Skeletal muscle satellite cell (primary cell): ENCODE results near the gene CRTC2.

Source experiments
- H3K27me3 ChIP-seq: 2 replicates; pipeline ENCODE4 v1.7.0; 2013; ENCODE audit warnings: low read length; ENCODE audit not compliant: control insufficient read depth, insufficient read depth
- H3K36me3 ChIP-seq: 2 replicates; pipeline ENCODE4 v1.7.0; 2013; ENCODE audit warnings: mild to moderate bottlenecking, control low read depth, low read length; ENCODE audit not compliant: insufficient read depth
- H3K4me1 ChIP-seq: 2 replicates; pipeline ENCODE4 v1.7.0; 2013; ENCODE audit warnings: low read length; ENCODE audit not compliant: control insufficient read depth, insufficient read depth
- H3K4me2 ChIP-seq: 2 replicates; pipeline ENCODE4 v1.7.0; 2013; ENCODE audit warnings: mild to moderate bottlenecking, low read length
- H3K4me3 ChIP-seq: 2 replicates; pipeline ENCODE4 v1.7.0; 2013; ENCODE audit warnings: low read length
- H3K9ac ChIP-seq: 2 replicates; pipeline ENCODE4 v1.7.0; 2013; ENCODE audit warnings: mild to moderate bottlenecking, low read depth, low read length, moderate library complexity
- H3K9me3 ChIP-seq: replicated peaks from 2 replicates; pipeline ENCODE4 v1.7.0; 2013; ENCODE audit warnings: mild to moderate bottlenecking, control low read depth, low read length

The CRTC2 gene

DNA sequence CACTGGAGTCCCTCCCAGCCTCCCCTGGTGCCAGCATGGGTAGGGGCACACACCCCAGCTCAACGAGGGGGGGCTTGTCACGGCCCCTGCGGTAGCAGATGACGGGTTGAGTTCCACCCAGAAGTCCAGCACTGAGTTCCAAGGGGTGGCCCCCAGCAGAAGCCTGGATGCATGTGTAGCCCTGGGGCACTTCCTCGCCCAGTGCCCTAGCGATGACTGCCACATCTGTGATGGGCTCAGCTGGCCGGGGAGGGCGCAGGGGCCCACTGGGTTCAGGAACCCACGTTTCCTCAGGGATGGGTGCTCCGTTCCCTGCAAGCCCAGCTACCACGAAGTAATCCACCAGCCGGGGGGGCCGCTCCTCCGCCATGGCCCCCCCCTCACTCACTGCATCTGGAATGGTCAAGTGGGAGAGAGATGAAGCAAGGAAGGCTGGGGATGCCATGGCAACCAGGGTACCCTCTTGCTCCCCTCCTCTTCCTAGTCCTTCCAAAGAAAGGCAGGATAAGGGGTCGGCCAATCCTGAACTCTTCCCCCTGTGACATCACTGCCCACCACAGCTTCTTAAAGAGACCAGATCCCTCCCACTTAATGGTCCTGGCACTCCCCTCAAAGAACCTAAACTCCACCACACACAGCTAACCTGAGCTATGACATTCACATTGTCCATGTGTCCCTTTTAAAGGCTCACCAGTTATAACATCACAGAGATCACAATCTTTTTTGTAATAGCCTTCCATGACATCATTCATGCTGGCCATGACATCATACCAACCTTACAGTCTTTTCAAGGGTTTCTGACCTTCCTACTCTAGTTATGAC lies 14.2 kb downstream of the CRTC2 start:
- no peaks in the 10 kb centered on the region for H3K27me3 ChIP-seq
- no peak overlapping the region for H3K9ac ChIP-seq
- H3K4me3 ChIP-seq, result no peak overlapping the region
- H3K36me3 ChIP-seq, result peaks cover 42% of the 10 kb centered on the region
- no peaks in the 10 kb centered on the region for H3K9me3 ChIP-seq
- H3K4me2 ChIP-seq, result peak overlapping the region; percentile 86
- peaks cover 12% of the 10 kb centered on the region for H3K4me1 ChIP-seq

DNA sequence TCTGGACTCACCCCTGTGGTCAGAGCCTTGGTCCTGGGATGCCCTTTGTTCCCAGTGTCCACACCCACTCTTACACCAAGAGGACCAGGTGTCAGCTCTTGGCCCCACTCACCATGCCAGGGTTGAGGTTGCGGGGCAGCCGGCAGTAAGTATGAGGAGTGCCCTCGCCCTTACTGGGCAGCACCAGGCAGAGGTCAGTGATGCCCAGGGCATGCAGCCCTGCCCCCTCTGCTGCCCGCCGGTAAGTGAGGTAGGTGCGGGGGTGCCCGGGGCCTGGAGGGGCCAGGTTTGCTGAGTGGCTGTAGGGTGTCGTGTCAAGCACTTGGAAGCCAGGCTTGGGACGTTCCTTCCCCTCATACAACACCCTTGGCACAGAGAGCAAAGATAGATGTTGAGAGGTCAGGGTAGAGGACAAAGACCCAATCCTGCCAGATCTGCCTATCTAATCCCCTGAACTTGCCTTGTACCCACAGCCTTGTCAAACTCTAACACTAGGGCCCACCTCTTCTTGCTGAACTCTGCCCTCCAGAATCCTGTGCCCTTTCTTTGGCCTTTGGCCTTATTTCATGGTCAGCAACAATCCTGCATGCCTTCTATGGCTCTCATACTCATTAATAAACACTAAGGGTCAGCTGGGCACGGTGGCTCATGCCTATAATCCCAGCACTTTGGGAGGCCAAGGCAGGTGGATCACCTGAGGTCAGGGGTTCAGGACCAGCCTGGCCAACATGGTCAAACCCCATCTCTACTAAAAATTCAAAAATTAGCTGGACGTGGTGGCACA lies 15.5 kb downstream of the CRTC2 start:
- peaks cover 12% of the 10 kb centered on the region for H3K4me1 ChIP-seq
- peaks cover 30% of the 10 kb centered on the region for H3K36me3 ChIP-seq
- H3K9me3 ChIP-seq, result no peaks in the 10 kb centered on the region
- no peak overlapping the region for H3K4me2 ChIP-seq
- no peak overlapping the region for H3K4me3 ChIP-seq
- no peaks in the 10 kb centered on the region for H3K27me3 ChIP-seq
- no peak overlapping the region for H3K9ac ChIP-seq

DNA sequence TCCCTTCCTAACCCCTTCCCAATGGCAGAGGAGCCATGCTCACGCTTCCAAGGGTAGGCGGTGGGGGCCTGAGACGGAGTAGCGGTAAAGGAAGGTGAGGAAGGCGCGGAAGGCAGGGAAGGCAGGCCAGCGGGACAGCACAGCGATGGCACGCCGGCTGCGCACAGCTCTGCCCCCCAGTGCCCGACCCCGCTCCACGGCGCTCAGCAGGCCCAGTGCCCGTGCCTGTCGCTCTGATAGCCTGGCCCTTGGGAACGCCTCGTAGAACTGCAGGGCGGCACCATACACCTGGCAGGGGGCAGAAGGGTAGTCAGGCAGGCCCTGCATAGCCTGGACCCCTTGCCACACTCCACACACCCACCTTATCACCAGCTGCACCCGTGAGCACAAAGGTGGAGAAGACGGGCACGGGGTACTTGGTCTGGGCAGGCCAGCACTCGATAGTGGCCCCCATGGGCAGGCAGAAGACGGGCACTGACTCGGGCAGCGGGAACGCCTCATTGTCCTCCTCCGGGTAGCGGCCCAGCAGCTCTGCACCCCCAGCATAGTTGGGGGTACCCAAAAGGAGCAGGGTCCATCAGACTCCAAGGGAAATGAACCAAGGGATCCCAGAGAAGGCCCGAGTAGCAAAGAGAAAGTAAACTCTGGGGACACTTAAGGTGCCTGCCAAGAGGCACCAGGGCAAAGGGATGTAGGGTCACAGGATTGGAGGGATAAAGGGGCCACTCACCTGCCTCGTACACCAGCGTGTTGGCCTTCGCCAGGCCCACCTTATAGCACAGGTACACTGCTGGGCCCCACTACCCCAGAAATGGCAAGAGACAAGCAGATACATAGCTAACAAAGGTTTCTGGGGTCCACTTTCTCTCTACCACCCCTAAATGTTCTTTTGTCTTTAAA lies 16.3 kb downstream of the CRTC2 start:
- Histone ChIP-seq H3K4me2 (no peak overlapping the region), H3K9me3 (no peaks in the 10 kb centered on the region), H3K4me1 (peaks cover 12% of the 10 kb centered on the region), H3K9ac (no peak overlapping the region), H3K4me3 (no peak overlapping the region), H3K36me3 (peaks cover 33% of the 10 kb centered on the region), H3K27me3 (no peaks in the 10 kb centered on the region)

DNA sequence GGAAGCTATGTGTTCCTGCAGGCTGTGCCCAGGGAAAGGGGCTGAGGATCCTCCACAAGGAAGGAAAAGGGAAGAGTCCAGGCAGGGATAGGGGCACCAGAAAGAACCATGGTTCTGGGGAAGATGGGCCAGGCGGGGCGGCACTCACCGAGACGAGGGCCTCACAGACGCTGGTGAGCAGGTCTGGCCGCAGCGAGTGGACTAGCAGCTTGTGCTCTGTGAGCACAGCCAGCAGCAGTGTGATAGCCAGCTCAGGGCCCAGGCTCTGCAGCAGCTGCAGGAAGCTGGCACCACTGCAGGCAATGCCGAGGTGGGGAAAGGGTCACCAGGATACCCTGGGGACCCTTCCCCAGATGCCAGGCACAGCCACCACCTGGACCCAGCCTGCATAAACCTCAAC lies 17.7 kb downstream of the CRTC2 start:
- Histone ChIP-seq H3K9ac (no peak overlapping the region), H3K9me3 (no peaks in the 10 kb centered on the region), H3K27me3 (no peaks in the 10 kb centered on the region), H3K4me1 (peaks cover 8% of the 10 kb centered on the region), H3K4me3 (no peak overlapping the region), H3K4me2 (no peak overlapping the region), H3K36me3 (peaks cover 46% of the 10 kb centered on the region)

DNA sequence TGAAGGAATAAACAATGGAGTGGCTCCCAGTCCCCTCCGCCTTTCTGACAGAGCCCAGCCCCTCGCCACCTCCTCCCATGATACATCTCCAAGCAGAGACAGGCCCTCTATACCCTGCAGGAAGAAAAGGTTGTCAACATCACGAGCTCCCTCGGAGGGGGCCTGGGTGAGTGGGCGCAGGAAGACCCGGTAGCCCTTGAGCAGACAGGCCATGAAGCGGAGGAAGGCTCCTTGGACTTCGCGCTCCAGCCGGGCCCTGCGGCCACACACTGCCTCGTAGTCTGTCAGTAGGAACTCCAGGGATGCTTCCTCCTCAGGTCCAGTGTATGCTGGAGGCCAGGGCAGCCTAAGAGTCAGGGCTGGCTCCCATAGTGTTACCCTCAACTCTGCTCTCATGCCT lies 18.9 kb downstream of the CRTC2 start:
- H3K27me3 ChIP-seq, result no peaks in the 10 kb centered on the region
- no peaks in the 10 kb centered on the region for H3K4me1 ChIP-seq
- H3K4me3 ChIP-seq, result no peak overlapping the region
- H3K4me2 ChIP-seq, result no peak overlapping the region
- peaks cover 49% of the 10 kb centered on the region for H3K36me3 ChIP-seq
- H3K9ac ChIP-seq, result no peak overlapping the region
- no peaks in the 10 kb centered on the region for H3K9me3 ChIP-seq

DNA sequence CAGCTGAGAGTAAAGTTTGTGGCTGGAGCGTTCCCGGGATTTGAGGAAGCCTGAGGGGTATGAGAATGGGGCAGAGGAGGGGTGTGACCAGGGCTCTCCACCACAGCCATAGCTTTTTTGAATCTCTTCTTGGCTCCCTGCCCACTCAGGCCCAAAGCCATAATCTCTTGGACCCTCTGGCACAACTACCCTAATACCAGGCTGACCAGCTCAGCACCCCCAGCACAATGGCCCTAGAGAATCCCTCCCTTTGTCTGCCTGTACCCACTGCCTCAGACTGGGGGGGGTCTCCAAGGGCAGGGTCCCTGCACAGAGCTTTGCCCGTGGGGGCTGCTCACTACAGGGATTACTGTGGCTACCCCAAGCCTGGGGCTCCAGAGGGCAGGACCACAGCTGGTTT lies 19.4 kb downstream of the CRTC2 start:
- H3K9ac ChIP-seq, result no peak overlapping the region
- H3K4me3 ChIP-seq, result no peak overlapping the region
- no peaks in the 10 kb centered on the region for H3K9me3 ChIP-seq
- peaks cover 51% of the 10 kb centered on the region for H3K36me3 ChIP-seq
- no peaks in the 10 kb centered on the region for H3K27me3 ChIP-seq
- H3K4me1 ChIP-seq, result no peaks in the 10 kb centered on the region
- no peak overlapping the region for H3K4me2 ChIP-seq

DNA sequence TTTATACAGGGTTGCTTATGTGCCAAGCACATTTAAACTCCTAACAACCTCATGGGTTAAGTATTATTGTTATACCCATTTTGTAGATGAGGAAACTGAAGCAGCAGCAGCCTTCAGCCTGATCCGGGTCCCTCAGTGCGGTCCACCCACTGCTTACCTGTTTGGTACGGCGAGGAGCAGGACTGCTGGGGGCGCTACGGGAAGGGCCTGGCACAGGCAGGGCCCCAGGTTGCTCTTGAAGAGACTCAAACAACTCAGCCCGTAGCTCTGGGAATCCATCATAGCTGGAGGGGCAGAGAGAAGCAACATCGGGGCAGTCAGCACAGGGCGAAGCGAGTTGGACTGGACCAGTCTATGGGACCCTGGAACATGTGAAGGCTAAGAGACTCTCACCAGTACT lies 21.1 kb downstream of the CRTC2 start:
- H3K4me2 ChIP-seq, result no peak overlapping the region
- H3K4me1 ChIP-seq, result no peaks in the 10 kb centered on the region
- no peaks in the 10 kb centered on the region for H3K27me3 ChIP-seq
- no peaks in the 10 kb centered on the region for H3K9me3 ChIP-seq
- no peak overlapping the region for H3K9ac ChIP-seq
- H3K4me3 ChIP-seq, result no peak overlapping the region
- peaks cover 59% of the 10 kb centered on the region for H3K36me3 ChIP-seq

DNA sequence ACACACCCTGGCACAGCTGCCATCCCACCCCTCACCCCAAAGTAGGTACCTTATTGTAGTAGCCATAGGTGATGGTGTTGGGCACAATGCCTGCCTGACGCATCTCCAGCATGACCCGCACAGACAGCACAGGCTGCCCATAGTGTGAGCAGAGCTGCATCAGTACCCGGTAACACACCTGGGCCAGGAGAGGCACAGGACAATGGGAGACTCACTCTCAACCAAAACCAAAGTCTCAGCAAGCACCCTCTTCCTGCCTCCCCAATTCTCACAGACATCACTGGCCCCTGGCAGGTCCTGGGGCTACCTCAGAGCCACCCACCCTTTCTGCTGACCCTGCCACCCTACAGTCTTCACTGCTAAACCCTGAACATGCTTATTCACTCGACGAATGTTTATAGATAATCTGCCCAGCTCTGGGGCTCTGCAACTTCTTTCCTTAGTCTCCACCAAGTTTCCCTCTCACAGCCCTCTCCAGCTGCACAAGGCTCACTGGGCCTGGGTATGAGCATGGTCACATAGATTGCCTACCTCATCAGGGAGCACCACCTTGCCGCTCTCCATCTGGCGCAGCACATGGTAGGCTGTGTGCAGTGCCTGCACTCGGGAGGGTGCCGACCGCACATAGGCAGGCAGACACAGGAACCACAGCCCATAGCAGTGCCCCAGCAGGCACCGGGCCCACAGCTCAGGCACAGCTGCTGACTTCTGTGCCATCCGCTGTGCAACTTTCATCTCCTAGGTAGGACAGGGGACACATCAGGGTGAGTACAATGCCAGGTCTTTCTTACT lies 22.2 kb downstream of the CRTC2 start:
- no peaks in the 10 kb centered on the region for H3K9me3 ChIP-seq
- no peak overlapping the region for H3K9ac ChIP-seq
- H3K36me3 ChIP-seq, result peaks cover 61% of the 10 kb centered on the region
- no peaks in the 10 kb centered on the region for H3K27me3 ChIP-seq
- H3K4me3 ChIP-seq, result no peak overlapping the region
- no peaks in the 10 kb centered on the region for H3K4me1 ChIP-seq
- no peak overlapping the region for H3K4me2 ChIP-seq

DNA sequence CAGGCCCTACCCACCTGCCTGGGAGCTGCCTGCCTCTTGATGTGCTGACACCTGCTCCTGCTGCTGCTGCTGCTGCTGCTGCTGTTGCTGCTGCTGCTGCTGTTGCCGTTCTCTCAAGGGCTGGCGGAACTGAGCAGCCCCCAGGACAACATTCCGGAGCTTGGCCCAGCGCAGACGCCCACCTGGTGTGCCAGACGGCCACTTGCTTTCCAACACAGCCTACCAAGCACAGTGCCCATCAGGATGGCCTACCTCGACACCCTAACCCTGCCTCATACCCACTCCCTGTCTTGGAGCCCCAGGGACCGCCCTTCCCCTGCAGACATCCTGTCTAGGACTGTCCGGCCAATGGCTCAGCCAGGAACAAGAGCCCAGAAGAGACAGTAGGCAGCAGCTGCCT lies 23.7 kb downstream of the CRTC2 start:
- no peak overlapping the region for H3K9ac ChIP-seq
- no peak overlapping the region for H3K4me2 ChIP-seq
- H3K4me1 ChIP-seq, result no peaks in the 10 kb centered on the region
- no peaks in the 10 kb centered on the region for H3K9me3 ChIP-seq
- H3K4me3 ChIP-seq, result no peak overlapping the region
- peaks cover 51% of the 10 kb centered on the region for H3K36me3 ChIP-seq
- H3K27me3 ChIP-seq, result no peaks in the 10 kb centered on the region

DNA sequence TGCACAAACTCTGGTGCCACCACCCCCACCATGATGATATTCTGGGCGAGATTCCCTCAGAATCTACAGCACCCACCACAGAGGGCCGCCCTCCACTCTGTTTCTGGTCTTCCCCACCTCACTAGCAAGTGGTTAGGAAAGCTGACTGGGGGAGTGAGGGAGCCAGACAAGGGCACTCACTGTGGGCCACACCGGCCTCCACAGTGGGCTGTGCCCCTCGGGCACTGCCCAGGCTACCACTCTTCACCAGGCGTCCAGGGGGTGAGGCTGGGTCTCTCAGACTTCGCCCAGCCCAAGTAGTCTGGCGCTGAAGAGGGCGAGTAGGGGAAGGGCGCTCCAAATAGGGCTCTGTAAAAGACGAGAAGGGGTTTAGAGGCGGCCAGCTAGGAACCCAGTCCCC lies 24.5 kb downstream of the CRTC2 start:
- peaks cover 1% of the 10 kb centered on the region for H3K4me1 ChIP-seq
- no peaks in the 10 kb centered on the region for H3K27me3 ChIP-seq
- H3K9me3 ChIP-seq, result no peaks in the 10 kb centered on the region
- H3K36me3 ChIP-seq, result peaks cover 48% of the 10 kb centered on the region
- no peak overlapping the region for H3K4me3 ChIP-seq
- no peak overlapping the region for H3K4me2 ChIP-seq
- H3K9ac ChIP-seq, result no peak overlapping the region
